ENCODE measurements around the gene CNR2.
"Not testable (repeated sequence)": the region's sequence is repeated elsewhere in the genome, so short reads cannot be mapped to it uniquely, and the experiment has no call there.

CNR2 gene

GRCh38 chr1:23902321-23903278 lies 10.6 kb downstream of the CNR2 start:
- TF ChIP-seq, protein P1, sequence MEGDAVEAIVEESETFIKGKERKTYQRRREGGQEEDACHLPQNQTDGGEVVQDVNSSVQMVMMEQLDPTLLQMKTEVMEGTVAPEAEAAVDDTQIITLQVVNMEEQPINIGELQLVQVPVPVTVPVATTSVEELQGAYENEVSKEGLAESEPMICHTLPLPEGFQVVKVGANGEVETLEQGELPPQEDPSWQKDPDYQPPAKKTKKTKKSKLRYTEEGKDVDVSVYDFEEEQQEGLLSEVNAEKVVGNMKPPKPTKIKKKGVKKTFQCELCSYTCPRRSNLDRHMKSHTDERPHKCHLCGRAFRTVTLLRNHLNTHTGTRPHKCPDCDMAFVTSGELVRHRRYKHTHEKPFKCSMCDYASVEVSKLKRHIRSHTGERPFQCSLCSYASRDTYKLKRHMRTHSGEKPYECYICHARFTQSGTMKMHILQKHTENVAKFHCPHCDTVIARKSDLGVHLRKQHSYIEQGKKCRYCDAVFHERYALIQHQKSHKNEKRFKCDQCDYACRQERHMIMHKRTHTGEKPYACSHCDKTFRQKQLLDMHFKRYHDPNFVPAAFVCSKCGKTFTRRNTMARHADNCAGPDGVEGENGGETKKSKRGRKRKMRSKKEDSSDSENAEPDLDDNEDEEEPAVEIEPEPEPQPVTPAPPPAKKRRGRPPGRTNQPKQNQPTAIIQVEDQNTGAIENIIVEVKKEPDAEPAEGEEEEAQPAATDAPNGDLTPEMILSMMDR (IDR thresholded peaks at IDR 0.05; ENCODE audit: low read depth, low read length, missing control alignments) = no peak
- DNase-seq (ENCODE audit: low read depth) = no peak
- no peak overlapping the region; the same call in 1 of the 2 replicates for H3K4me3 ChIP-seq (ENCODE audit: low read depth, low read length)

DNA sequence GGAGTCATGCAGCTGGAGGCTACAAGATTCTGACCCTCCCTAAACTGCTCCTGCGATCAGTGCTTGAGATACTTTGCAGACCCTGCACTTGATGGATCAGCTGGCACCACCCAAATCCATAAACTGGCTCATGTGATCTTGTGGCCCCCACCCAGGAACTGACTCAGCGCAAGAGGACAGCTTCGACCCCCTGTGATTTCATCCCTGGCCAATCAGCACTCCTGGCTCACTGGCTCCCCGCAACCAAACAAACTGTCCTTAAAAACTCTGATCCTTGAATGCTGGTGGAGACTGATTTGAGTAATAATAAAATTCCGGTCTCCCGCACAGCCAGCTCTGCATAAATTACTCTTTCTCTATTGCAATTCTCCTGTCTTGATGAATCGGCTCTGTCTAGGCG lies 13.1 kb downstream of the CNR2 start:
- DNase-seq (ENCODE audit: low read depth); H3K4me3 ChIP-seq (ENCODE audit: low read depth, low read length): not testable (repeated sequence)

- H3K4me3 ChIP-seq (ENCODE audit: low read depth, low read length) = no peak overlapping the region
- DNase-seq (ENCODE audit: low read depth) = no peak
- TF ChIP-seq, protein P1 (IDR thresholded peaks at IDR 0.05; ENCODE audit: low read depth, low read length, missing control alignments) = no peak
Observed at GRCh38 chr1:23899070-23899469, 14.1 kb downstream of the CNR2 start.

GRCh38 chr1:23897083-23897482 lies 16.1 kb downstream of the CNR2 start:
- no peak for DNase-seq (ENCODE audit: low read depth)
- H3K4me3 ChIP-seq (ENCODE audit: low read depth, low read length) = no peak overlapping the region
- TF ChIP-seq, protein P1 (IDR thresholded peaks at IDR 0.05; ENCODE audit: low read depth, low read length, missing control alignments) = no peak

DNA sequence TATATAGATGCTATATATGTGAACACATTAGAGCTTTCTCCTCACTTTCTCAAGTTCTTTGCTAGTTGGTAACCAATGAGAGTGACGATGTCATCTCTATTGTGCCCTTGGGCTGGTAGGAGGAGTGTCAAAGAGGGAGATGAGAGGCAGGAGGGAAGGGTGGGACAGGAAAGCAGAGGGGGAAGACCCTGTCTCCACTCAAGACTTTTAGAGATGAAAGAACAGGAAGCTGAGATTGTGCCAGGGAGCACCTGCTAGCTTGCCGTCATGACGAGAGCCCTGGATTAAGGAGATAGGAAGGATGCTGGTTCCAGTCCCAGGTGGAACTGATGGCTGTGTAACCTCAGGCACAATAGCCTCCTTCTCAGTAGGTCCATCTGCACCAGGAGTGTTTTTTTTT lies 16.7 kb downstream of the CNR2 start:
- no peak overlapping the region for H3K4me3 ChIP-seq (ENCODE audit: low read depth, low read length)
- TF ChIP-seq, protein P1 (IDR thresholded peaks at IDR 0.05; ENCODE audit: low read depth, low read length, missing control alignments) = no peak
- no peak for DNase-seq (ENCODE audit: low read depth)

DNA sequence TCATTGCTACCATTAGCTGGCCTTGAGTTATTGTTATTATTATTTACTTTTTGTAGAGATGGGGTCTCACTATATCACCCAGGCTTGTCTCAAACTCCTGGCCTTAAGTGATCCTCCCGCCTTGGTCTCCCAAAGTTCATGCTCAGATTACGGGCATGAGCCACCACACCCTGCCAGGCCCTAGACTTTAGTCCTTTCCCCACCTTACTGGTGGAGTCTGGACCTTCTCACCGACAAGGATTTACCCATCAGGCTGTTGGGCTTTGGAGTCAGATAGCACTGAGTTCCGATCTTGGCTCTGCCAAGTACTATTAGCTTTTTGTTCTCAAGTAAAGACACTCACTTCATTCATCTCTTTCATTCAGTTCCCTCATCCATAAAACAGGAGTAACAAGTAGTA lies 17.2 kb downstream of the CNR2 start:
- H3K4me3 ChIP-seq (ENCODE audit: low read depth, low read length) = no peak overlapping the region
- no peak for DNase-seq (ENCODE audit: low read depth)
- TF ChIP-seq, protein P1 (IDR thresholded peaks at IDR 0.05; ENCODE audit: low read depth, low read length, missing control alignments) = no peak

- no peak overlapping the region for H3K4me3 ChIP-seq (ENCODE audit: low read depth, low read length)
- TF ChIP-seq, protein P1 (IDR thresholded peaks at IDR 0.05; ENCODE audit: low read depth, low read length, missing control alignments) = no peak
- DNase-seq (ENCODE audit: low read depth) = no peak
Observed at GRCh38 chr1:23895082-23895481, 18.1 kb downstream of the CNR2 start.

Data from GM12864 (cell line).